ENCODE results near the gene CBR1.

CBR1 gene

GRCh38 chr21:36082237-36082664, 12.4 kb downstream of the CBR1 start:
- H3K27ac ChIP-seq, result no peak overlapping the region
- no peak for TF ChIP-seq CTCF (conservative IDR thresholded peaks at IDR 0.05)

- no peak overlapping the region for H3K27ac ChIP-seq
- TF ChIP-seq CTCF (conservative IDR thresholded peaks at IDR 0.05), result no peak
Measured at GRCh38 chr21:36087362-36088138, 17.7 kb downstream of the CBR1 start.

- no peak overlapping the region for H3K27ac ChIP-seq
- TF ChIP-seq CTCF (conservative IDR thresholded peaks at IDR 0.05), result no peak
Measured at GRCh38 chr21:36089946-36090345, 20.1 kb downstream of the CBR1 start.

- H3K27ac ChIP-seq, result no peak overlapping the region
- TF ChIP-seq CTCF (conservative IDR thresholded peaks at IDR 0.05), result no peak
Measured at GRCh38 chr21:36092681-36093080, 22.9 kb downstream of the CBR1 start.

GRCh38 chr21:36093512-36093911, 23.7 kb downstream of the CBR1 start:
- TF ChIP-seq CTCF (conservative IDR thresholded peaks at IDR 0.05), result no peak
- H3K27ac ChIP-seq, result no peak overlapping the region

GRCh38 chr21:36096398-36097290, 26.8 kb downstream of the CBR1 start:
- no peak for TF ChIP-seq CTCF (conservative IDR thresholded peaks at IDR 0.05)
- no peak overlapping the region for H3K27ac ChIP-seq

GRCh38 chr21:36097427-36098181, 27.8 kb downstream of the CBR1 start:
- no peak for TF ChIP-seq CTCF (conservative IDR thresholded peaks at IDR 0.05)
- no peak overlapping the region for H3K27ac ChIP-seq
